NCI-H1694 treated with DMSO at 0.1 percent for 48 hours (cell line): ENCODE results near the gene HNMT.
"Not testable (repeated sequence)": the region's sequence is repeated elsewhere in the genome, so short reads cannot be mapped to it uniquely, and the experiment has no call there.

ENCODE experiments used
- DNase-seq: peaks from one replicate; lab custom pipeline; 2025; lab: John Stamatoyannopoulos, UW

The HNMT gene

GRCh38 chr2:137964066-137964858 is at the start of gene HNMT:
TSS of gene HNMT (plus strand) at chr2:137964473. CDS start at chr2:137964492, 19 bp downstream.
- DNase-seq: no peak

- no peak for DNase-seq
These were observed 43.0 kb upstream of the HNMT start for GRCh38 chr2:137921105-137921880.

GRCh38 chr2:137922171-137922570 is 42.1 kb upstream of the HNMT start:
- not testable (repeated sequence) for DNase-seq

GRCh38 chr2:137924019-137924418 is 40.3 kb upstream of the HNMT start:
- no peak for DNase-seq

GRCh38 chr2:137925599-137925998 is 38.7 kb upstream of the HNMT start:
- no peak for DNase-seq

DNA sequence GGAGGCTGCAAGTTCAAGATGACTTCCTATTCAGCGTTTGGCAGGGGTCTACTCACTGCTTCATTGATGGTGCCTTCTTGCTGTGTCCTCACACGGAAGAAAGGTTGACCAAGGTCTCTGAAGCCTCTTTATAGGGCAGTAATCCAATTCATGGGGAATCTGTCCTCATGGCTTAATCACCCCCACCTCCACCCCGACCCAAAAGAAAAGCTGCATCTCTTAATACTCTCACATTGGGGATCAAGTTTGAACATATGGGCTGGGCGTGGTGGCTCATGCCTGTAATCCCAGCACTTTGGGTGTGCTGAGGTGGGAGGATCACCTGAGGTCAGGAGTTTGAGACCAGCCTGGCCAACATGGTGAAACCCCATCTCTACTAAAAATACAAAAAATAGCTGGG is 36.4 kb upstream of the HNMT start:
- no peak for DNase-seq

DNA sequence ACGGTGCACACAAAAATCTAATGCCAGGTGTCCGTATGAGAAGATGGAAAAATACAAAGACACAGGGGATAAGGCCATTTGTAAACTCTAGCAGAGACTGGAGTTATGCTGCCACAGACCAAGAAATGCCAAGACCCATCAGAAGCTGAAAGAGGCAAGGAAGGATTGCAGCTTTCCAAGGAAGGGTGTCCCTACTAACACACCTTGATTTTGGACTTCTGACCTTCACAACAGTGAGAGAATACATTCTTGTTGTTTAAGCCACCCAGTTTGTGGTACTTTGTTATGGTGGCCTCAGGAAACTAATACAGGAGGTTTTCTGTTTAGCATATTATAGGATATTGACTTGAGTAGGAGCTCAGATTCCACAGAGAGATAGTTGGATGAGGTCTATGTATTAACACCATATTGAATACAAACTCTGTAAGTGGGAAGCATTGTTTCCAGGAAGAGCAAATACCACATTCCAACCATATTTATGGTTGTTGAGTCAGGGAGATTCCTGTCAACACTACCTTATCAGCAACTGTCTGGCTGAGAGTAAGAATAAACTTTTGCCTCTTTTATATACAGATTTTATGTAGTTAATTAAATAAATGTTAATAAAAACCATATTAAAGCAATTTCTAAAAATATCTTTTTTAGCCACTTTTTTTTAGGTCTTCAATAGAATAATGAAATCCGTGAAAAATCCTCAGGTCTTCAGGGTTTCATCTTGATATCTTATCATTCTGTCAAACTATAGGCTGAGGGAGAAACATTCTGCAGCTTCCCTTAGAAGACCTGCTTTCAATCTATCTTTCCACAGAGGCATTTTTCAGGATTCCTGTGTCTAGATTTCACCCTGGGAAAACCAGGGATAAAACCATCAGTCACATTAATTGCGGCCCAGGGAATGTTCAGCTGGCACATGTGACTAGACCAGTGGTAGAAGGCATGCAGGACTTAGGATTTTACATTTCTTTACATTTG is 35.4 kb upstream of the HNMT start:
- DNase-seq: no peak

GRCh38 chr2:137929519-137929916 is 34.8 kb upstream of the HNMT start:
- DNase-seq: no peak

DNA sequence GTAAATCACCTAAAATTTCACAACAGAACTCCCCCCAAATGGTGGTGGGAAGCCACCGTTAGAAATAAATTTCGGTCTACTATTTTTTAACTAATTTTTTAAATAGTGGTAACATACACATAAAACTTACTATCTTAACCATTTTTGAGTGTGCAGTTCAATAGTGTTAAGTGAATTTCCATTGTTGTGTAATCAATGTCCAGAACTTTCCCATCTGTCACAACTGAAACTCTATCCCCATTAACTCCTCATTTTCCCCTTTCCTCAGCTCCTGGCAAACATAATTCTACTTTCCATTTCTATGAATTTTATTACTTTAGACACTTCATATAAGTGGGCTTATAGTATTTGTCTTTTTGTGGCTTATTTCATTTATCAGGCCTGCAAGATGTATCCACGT is 34.1 kb upstream of the HNMT start:
- no peak for DNase-seq

- DNase-seq: no peak
These were observed 28.7 kb upstream of the HNMT start for GRCh38 chr2:137935591-137935990.

DNA sequence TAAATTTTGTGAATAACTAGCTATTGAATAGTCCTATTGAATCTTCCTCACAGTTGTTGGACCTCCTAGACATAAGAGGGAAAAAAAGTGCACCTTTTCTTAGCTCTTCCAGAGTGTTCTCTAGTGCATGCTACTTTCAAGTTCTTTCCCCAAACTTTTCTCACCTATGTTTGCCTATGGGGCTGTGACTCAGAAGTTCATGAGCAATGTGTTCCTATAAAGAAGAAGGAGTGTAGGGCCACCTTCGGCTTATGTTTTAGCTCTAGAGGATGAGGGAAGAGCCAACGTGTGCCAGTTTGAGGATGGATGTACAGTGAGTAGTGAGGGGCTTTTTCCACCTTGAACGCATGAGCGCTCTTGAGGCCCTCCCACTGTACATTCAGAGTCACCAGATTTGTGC is 27.0 kb upstream of the HNMT start:
- DNase-seq: no peak

DNA sequence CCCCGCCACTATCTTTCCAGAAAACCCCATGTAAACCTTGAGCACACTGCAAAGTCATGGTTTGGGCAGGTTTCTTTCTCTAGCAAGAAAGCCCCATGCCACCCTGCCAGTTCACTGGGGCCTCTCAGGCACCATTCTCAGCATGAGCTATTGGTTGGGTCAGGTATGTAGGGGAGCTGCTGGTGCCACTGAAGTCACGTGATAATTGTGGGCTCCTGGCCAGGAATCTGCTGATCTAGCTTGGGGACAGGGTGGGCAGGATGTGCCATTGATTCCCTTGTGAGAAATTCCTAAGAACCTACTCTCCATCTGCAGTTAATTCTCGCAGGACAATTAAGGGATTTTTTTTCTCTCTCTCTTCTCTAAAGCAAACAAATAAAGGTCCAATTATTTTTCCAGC is 26.5 kb upstream of the HNMT start:
- DNase-seq: no peak

- no peak for DNase-seq
These were observed 26.1 kb upstream of the HNMT start for GRCh38 chr2:137938204-137938603.

- DNase-seq: no peak
These were observed 25.2 kb upstream of the HNMT start for GRCh38 chr2:137939026-137939425.

DNA sequence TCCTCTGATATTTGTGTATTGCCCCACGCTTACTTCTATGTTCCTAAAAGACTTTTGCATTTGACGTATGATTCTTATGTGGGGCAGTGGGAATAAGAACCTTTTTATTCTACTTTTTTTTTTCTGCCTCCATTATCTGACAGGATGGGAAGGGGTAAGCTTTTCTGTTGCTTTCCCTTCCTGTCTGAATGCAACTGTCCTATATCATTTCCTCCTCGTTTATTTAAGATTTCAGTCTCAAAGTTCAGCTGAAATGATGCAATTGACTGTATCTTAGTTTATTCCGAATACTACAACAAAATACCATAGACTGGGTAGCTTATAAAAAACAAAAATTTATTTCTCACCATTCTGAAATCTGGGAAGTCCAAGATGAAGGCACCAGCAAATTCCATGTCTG is 24.1 kb upstream of the HNMT start:
- DNase-seq: no peak

- DNase-seq: no peak
These were observed 22.0 kb upstream of the HNMT start for GRCh38 chr2:137942037-137942832.

- no peak for DNase-seq
These were observed 21.2 kb upstream of the HNMT start for GRCh38 chr2:137942833-137943677.

DNA sequence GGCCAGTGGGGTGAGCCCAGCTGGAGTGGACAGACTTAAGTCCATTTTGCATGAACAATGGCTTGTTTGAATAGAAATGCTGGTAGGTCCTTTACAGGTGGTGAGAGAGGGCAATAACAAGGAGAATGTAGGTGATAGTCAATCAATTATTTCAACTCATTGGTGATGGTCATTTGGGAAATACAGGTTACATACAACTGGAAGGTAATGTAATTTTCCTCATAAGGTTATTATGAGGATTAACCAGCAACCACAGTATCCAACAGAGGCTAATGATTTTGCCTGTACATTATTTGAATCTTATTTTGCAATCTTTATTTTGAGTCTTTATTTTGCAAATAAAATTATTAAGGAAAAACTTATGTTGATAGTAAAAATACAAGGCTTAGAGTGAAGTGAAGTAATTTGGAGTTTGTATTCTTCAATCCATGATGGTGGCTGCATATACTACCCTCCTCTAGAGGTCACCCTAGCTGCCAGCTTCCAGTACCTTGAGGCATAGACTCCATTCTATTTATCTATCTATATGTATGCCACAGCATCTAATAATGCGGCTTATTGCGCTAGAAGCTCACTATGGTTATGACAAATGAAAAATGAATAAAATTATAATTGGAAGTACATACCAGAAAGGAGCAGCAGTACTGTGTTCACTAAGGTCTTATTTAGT is 20.5 kb upstream of the HNMT start:
- DNase-seq: no peak

GRCh38 chr2:137944714-137945113 is 19.6 kb upstream of the HNMT start:
- no peak for DNase-seq

- DNase-seq: no peak
These were observed 19.0 kb upstream of the HNMT start for GRCh38 chr2:137945229-137945628.
